Measurements from ENCODE around the gene TRIM6.
"Not testable (repeated sequence)": the region's sequence is repeated elsewhere in the genome, so short reads cannot be mapped to it uniquely, and the experiment has no call there.

The TRIM6 gene

GRCh38 chr11:5639953-5640352 lies 43.5 kb downstream of the TRIM6 start:
- no peak overlapping the region for H3K4me3 ChIP-seq (ENCODE audit: low read depth, low read length)
- DNase-seq (ENCODE audit: low read depth): no peak
- no peak for TF ChIP-seq CTCF (conservative IDR thresholded peaks at IDR 0.05; ENCODE audit: low read depth, low read length)

- no peak for TF ChIP-seq CTCF (conservative IDR thresholded peaks at IDR 0.05; ENCODE audit: low read depth, low read length)
- H3K4me3 ChIP-seq (ENCODE audit: low read depth, low read length): no peak overlapping the region
- no peak for DNase-seq (ENCODE audit: low read depth)
Measured at GRCh38 chr11:5643585-5643984, 47.1 kb downstream of the TRIM6 start.

GRCh38 chr11:5646139-5646538 lies 49.7 kb downstream of the TRIM6 start:
- H3K4me3 ChIP-seq (ENCODE audit: low read depth, low read length): no peak overlapping the region
- TF ChIP-seq CTCF (conservative IDR thresholded peaks at IDR 0.05; ENCODE audit: low read depth, low read length): no peak
- DNase-seq (ENCODE audit: low read depth): no peak

GRCh38 chr11:5655474-5655873 lies 59.0 kb downstream of the TRIM6 start:
- no peak for DNase-seq (ENCODE audit: low read depth)
- no peak overlapping the region for H3K4me3 ChIP-seq (ENCODE audit: low read depth, low read length)
- no peak for TF ChIP-seq CTCF (conservative IDR thresholded peaks at IDR 0.05; ENCODE audit: low read depth, low read length)

GRCh38 chr11:5656956-5657355 lies 60.5 kb downstream of the TRIM6 start:
- not testable (repeated sequence) for DNase-seq (ENCODE audit: low read depth)

GRCh38 chr11:5658318-5658717 lies 61.9 kb downstream of the TRIM6 start:
- H3K4me3 ChIP-seq (ENCODE audit: low read depth, low read length): no peak overlapping the region
- no peak for TF ChIP-seq CTCF (conservative IDR thresholded peaks at IDR 0.05; ENCODE audit: low read depth, low read length)
- no peak for DNase-seq (ENCODE audit: low read depth)

More at GRCh38 chr11:5656956-5657355, 60.5 kb downstream of the TRIM6 start:
- not testable (repeated sequence) for H3K4me3 ChIP-seq (ENCODE audit: low read depth, low read length)

Data from choroid plexus epithelial cell (primary cell).